Right lobe of liver (tissue), 6 donors: ENCODE data around the gene CEP112. TPM values are rescaled to one million over a fixed set of nuclear protein-coding genes. Genes with fewer than 3 reads are reported as not detected.

Experiments used
- ATAC-seq, 4 donors: fragments of 200-7000 bp; cut with Tn5 transposase; one replicate each; pipeline ENCODE4 v1.9.1; 2020; ENCODE audit warnings: mild to moderate bottlenecking in 4 of 4, moderate library complexity in 4 of 4
- DNase-seq, 3 donors: peaks; one replicate each; pipeline ENCODE4 v3.0.0-alpha.2; 2020
- H3K27ac ChIP-seq, 3 donors: fragments of 200-600 bp; one replicate each; pipeline ENCODE4 v1.8.0; 2022
- H3K27me3 ChIP-seq, 2 donors: fragments of 200-600 bp; one replicate each; pipeline ENCODE4 v1.8.0; 2022
- H3K36me3 ChIP-seq, 4 donors: fragments of 200-600 bp; sonication (generic) in 1 of 4; one replicate each; pipeline versions ENCODE4 v1.5.1 to v1.8.0; 2017 to 2022; ENCODE audit warnings: control low read depth in 1 of 4
- H3K4me1 ChIP-seq, 4 donors: fragments of 200-600 bp; sonication (generic) in 1 of 4; one replicate each; pipeline versions ENCODE4 v1.5.1 to v1.8.0; 2017 to 2022; ENCODE audit warnings: control low read depth in 1 of 4
- H3K4me3 ChIP-seq, 3 donors: fragments of 200-600 bp; one replicate each; pipeline ENCODE4 v1.8.0; 2022
- H3K9me3 ChIP-seq, 4 donors: fragments of 200-600 bp; sonication (generic) in 1 of 4; one replicate each; pipeline versions ENCODE4 v1.5.1 to v1.8.0; 2017 to 2022; ENCODE audit warnings: control low read depth in 1 of 4
- POLR2A ChIP-seq: fragments of 450-650 bp; IDR thresholded peaks from one replicate; pipeline ENCODE4 v1.6.1; 2017; ENCODE audit warnings: antibody characterized with exemption, mild to moderate bottlenecking
- WGBS: methylation state at CpG from one replicate; pipeline ENCODE4 v1.1.6; 2018; ENCODE audit warnings: low coverage, low lambda C conversion rate; ENCODE audit not compliant: insufficient coverage; ENCODE audit errors: missing lambda C conversion rate; 5-methylcytosine and 5-hydroxymethylcytosine counted together
- intact Hi-C, 2 donors: fragments of 100-400 bp; cut with DNase I; formaldehyde crosslinking; loops; one replicate each; pipeline versions ENCODE4 v1.11.2 to v1.14.1; 2022
- total RNA-seq, 6 experiments: library from RNA; depleted of rRNA in 2 of 6; stranded (reverse); fragments of >200 nt in 2 of 6; fragmentation: NEBNext Ultra II Directional in 3 of 6; extraction: Animal tissue kit (Norgen Biotek cat#: 25700) in 3 of 6; gene quantifications; one replicate each; pipeline versions ENCODE4 v1.1.0 to v1.2.4, GENCODE V29; 2016 to 2023
- TF ChIP-seq, protein P1 (sequence below), 4 donors: fragments of 200-600 bp in 3 of 4; fragments of 450-650 bp in 1 of 4; IDR thresholded peaks; one replicate each; pipeline versions ENCODE4 v1.5.1 to v1.8.0; 2016 to 2022; ENCODE audit warnings: antibody characterized with exemption in 4 of 4, mild to moderate bottlenecking in 2 of 4
- donor health status: DM: no; HTN: yes; CAD: no.
- donor health status: DM: no; HTN: no; CAD: no.
- donor health status: DM: no; HTN: no; CAD: no.
- donor health status: DM: no; HTN: yes; CAD: no.
- donor health status: DM: no; HTN: yes; CAD: no.

Gene CEP112
- total RNA-seq, 6 experiments from 2014 or later, result 2.2 to 4.6 (median 3.9) TPM

DNA sequence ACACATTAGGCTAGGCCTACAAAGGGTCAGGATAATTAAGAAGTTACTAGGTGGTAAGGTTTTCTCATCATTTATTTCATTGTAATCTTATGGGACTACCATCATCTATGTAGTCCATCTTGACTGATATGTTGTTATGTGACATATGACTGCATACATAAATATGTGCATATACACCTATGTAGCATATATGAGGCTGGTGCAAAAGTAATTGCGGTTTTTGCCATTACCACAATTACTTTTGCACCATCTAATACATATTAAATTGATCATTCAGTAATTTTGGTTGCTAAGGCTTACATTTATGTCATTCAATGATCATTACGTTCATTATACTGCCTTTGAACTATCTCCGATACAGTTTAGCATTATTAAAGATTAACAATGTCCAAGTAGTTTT lies 462.7 kb downstream of the CEP112 start:
- Histone ChIP-seq H3K9me3 (no peaks in the 10 kb centered on the region), H3K27me3 (no peaks in the 10 kb centered on the region), H3K4me3 (no peak overlapping the region), H3K27ac (no peak overlapping the region), H3K36me3 (no peaks in the 10 kb centered on the region), H3K4me1 (no peaks in the 10 kb centered on the region)
- ATAC-seq, result no peak
- intact Hi-C loops, result no loop called here
- WGBS, result 81% methylated on average over 3 of the region's 3 CpGs
- no peak for DNase-seq
- TF ChIP-seq, protein P1, sequence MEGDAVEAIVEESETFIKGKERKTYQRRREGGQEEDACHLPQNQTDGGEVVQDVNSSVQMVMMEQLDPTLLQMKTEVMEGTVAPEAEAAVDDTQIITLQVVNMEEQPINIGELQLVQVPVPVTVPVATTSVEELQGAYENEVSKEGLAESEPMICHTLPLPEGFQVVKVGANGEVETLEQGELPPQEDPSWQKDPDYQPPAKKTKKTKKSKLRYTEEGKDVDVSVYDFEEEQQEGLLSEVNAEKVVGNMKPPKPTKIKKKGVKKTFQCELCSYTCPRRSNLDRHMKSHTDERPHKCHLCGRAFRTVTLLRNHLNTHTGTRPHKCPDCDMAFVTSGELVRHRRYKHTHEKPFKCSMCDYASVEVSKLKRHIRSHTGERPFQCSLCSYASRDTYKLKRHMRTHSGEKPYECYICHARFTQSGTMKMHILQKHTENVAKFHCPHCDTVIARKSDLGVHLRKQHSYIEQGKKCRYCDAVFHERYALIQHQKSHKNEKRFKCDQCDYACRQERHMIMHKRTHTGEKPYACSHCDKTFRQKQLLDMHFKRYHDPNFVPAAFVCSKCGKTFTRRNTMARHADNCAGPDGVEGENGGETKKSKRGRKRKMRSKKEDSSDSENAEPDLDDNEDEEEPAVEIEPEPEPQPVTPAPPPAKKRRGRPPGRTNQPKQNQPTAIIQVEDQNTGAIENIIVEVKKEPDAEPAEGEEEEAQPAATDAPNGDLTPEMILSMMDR (IDR thresholded peaks at IDR 0.05), result no peak
- TF ChIP-seq POLR2A, result no peak

DNA sequence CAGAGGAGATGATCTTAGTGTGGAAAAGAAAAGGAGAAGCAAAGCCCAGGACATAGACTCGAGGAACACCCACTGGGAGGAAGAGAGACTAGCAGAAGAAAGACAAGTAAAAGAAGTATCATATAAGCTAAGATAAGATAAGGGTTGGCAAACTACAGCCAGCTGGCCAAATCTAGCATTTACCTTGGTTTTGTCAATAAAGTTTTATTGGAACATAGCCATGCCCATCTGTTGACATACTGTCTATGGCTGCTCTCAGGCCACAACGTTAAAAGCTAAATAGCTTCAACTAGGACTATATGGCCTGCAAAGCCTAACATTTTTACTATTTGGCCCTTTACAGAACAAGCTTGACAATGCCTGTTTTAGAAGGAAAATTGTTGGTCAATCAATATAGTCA lies 464.1 kb downstream of the CEP112 start:
- no peak for DNase-seq
- ATAC-seq, result no peak
- H3K27ac ChIP-seq, result no peak overlapping the region
- H3K4me3 ChIP-seq, result no peak overlapping the region
- intact Hi-C loops, result no loop called here
- no peaks in the 10 kb centered on the region for H3K36me3 ChIP-seq
- WGBS, result 62% methylated on average over 2 of the region's 2 CpGs
- TF ChIP-seq, protein P1 (IDR thresholded peaks at IDR 0.05), result no peak
- no peak for TF ChIP-seq POLR2A
- H3K9me3 ChIP-seq, result no peaks in the 10 kb centered on the region
- H3K27me3 ChIP-seq, result no peaks in the 10 kb centered on the region
- no peaks in the 10 kb centered on the region for H3K4me1 ChIP-seq

- H3K27ac ChIP-seq, result no peak overlapping the region
- no peaks in the 10 kb centered on the region for H3K27me3 ChIP-seq
- TF ChIP-seq, protein P1 (IDR thresholded peaks at IDR 0.05), result no peak
- TF ChIP-seq POLR2A, result no peak
- no peaks in the 10 kb centered on the region for H3K9me3 ChIP-seq
- H3K4me1 ChIP-seq, result no peaks in the 10 kb centered on the region
- DNase-seq, result no peak
- WGBS, result 74% methylated on average over 2 of the region's 2 CpGs
- no peak for ATAC-seq
- no peaks in the 10 kb centered on the region for H3K36me3 ChIP-seq
- intact Hi-C loops, result no loop called here
- no peak overlapping the region for H3K4me3 ChIP-seq
These were observed 464.7 kb downstream of the CEP112 start for GRCh38 chr17:65727246-65727645.

DNA sequence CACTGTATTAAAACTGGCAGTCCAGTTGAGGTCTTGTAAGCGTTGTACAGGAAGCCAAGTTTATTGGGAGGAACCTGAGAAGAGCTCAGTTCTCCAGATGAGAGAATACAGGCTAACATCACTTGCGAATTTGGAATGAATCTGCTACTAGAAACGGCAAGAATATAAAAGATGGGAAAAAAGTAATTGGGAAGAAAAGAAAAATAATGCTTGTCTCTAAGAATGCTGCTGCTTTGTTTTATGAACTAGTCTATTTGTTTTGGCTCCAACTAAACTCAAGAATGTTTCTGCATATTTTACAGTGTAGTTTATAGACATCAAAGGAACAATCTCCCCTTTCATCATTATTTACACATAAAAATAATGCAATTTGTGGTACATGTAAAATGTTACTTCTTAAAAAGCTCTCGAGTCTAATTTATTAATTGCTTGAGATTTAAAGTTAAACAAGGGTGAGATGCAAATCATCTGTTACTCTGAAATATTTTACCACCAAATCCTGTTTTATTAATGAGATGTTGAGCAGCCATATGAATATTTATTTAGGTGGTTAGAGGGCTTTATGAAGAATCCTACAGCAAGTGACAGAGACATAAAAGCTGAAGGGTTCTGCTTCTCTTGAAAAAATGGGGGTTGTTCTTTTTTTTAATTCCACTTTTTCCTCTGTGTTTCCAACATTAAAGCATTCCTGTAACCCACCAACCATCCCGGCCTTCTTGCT lies 468.3 kb downstream of the CEP112 start:
- 63% methylated on average over 5 of the region's 5 CpGs for WGBS

More for the DNA sequence above, 468.3 kb downstream of the CEP112 start:
- TF ChIP-seq, protein P1 (IDR thresholded peaks at IDR 0.05), result no peak
- TF ChIP-seq POLR2A, result no peak
- ATAC-seq (no peak), DNase-seq (no peak)
- H3K4me1 ChIP-seq, result no peaks in the 10 kb centered on the region
- H3K27ac ChIP-seq, result no peak overlapping the region
- intact Hi-C loops, result no loop called here
- no peak overlapping the region for H3K4me3 ChIP-seq
- H3K36me3 ChIP-seq, result no peaks in the 10 kb centered on the region
- H3K9me3 ChIP-seq, result no peaks in the 10 kb centered on the region
- no peaks in the 10 kb centered on the region for H3K27me3 ChIP-seq
